Activated naive CD8-positive, alpha-beta T cell treated with anti-CD3 and anti-CD28 coated beads for 36 hours (primary cell): ENCODE data around the gene HEATR3. TPM values are rescaled to one million over a fixed set of nuclear protein-coding genes. Genes with fewer than 3 reads are reported as not detected.

Experiments used
- DNase-seq: peaks from one replicate; pipeline ENCODE4 v3.0.0; 2021
- H3K27ac Mint-ChIP-seq: one replicate; pipeline ENCODE4 v1.8.0; 2022; ENCODE audit warnings: mild to moderate bottlenecking, moderate library complexity, mixed read lengths
- H3K27me3 Mint-ChIP-seq: one replicate; pipeline ENCODE4 v1.8.0; 2022; ENCODE audit warnings: mild to moderate bottlenecking, mixed read lengths
- H3K36me3 Mint-ChIP-seq: one replicate; pipeline ENCODE4 v1.8.0; 2021; ENCODE audit warnings: mild to moderate bottlenecking, mixed read lengths
- H3K4me1 Mint-ChIP-seq: one replicate; pipeline ENCODE4 v1.8.0; 2021; ENCODE audit warnings: mixed read lengths
- H3K4me3 Mint-ChIP-seq: one replicate; pipeline ENCODE4 v1.8.0; 2022; ENCODE audit warnings: mild to moderate bottlenecking, moderate library complexity, mixed read lengths
- H3K9me3 Mint-ChIP-seq: one replicate; pipeline ENCODE4 v1.8.0; 2022; ENCODE audit warnings: mixed read lengths
- total RNA-seq, 2 experiments: library from RNA; stranded (reverse); gene quantifications; one replicate each; pipeline ENCODE4 v1.2.3, GENCODE V29; 2021

The HEATR3 gene, protein sequence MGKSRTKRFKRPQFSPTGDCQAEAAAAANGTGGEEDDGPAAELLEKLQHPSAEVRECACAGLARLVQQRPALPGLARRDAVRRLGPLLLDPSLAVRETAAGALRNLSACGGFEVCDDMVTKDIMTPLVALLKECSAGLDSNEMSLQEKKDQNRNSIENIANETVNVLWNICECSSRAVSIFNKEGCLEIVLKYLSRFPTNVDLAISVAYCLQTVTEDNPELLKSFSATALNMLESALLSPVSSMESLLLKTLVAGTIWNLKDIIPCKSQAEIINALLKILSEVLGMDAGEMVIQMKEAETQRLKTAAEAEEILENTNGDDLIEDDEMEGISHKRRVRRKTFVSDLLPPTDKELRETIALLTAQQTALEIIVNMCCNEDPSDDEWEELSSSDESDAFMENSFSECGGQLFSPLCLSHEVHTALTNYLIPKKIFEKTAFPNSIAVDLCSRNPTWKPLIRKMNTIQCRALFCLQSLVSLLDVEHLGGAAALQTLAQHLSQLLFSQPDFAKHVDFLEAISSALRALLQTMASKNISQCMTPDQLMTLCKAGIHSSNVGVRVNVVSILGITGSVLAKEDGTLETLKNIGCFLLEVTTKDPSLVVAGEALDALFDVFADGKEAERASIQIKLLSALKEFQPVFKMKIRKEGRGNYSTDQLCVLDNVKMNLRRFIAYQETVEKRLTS
- total RNA-seq: 10 to 100 TPM; 26.8 to 27.6 TPM

DNA sequence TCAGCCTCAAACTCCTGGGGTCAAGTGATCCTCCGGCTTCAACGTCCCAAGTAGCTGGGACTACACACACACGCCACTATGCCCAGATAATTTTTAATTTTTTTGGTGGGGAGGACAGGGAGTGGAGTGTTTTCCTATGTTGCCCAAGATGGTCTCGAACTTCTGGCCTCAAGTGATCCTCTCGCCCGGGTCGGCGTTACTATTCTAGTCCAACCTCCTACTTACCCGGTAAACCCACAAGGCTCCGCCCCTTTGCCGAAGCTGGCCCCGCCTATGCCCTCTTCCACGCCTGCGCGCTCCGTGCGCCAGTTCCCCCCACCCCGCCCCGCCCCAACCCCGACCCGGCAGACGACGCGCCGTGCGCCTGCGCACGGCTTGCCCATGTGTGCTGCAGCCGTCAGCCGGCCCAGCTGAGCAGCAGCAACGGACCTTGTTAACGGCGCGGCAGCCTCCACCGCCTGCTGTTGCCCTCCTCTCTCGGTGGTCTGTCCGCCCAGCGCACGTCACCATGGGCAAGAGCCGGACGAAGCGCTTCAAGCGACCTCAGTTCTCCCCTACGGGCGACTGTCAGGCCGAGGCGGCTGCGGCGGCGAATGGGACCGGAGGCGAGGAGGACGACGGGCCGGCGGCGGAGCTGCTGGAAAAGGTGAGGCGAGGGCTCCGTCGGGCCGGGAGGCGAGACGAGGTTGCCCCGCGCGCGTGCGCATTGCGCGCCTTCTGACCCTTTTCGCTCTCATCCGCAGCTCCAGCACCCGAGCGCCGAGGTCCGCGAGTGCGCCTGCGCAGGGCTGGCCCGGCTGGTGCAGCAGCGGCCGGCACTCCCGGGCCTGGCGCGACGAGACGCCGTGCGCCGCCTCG lies at the start of gene HEATR3:
TSS of gene HEATR3 (plus strand) at position 347 of the 858 bp plus-strand sequence. CDS start at position 509, 162 bp downstream.
- Mint-ChIP-seq H3K36me3 (peaks cover 27% of the 10 kb centered on the region), H3K4me3 (peak within 1 kb of the TSS; percentile 84), H3K4me1 (peaks cover 41% of the 10 kb centered on the region), H3K27ac (peak within 1 kb of the TSS; percentile 89), H3K27me3 (no peaks in the 10 kb centered on the region), H3K9me3 (no peaks in the 10 kb centered on the region)
- peak; percentile 93 for DNase-seq

DNA sequence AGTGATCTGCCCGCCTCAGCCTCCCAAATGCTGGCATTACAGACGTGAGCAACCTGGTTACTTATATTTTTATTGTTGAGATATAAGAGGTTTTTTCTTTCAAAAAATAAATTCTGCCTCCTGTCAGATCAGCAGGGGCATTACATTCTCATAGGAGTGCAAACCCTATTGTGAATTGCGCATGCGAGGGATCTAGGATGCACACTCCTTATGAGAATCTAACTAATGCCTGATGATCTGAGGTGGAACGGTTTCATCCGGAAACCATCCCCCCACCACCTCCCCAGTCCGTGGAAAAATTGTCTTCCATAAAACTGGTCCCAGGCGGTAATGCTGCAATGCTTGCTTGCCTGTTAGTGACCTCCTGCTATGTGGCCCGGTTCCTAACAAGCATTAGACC lies 48.2 kb upstream of the HEATR3 start:
- Mint-ChIP-seq H3K9me3 (no peaks in the 10 kb centered on the region), H3K4me3 (no peak overlapping the region), H3K36me3 (no peaks in the 10 kb centered on the region), H3K27ac (no peak overlapping the region), H3K27me3 (no peaks in the 10 kb centered on the region), H3K4me1 (no peaks in the 10 kb centered on the region)
- no peak for DNase-seq

DNA sequence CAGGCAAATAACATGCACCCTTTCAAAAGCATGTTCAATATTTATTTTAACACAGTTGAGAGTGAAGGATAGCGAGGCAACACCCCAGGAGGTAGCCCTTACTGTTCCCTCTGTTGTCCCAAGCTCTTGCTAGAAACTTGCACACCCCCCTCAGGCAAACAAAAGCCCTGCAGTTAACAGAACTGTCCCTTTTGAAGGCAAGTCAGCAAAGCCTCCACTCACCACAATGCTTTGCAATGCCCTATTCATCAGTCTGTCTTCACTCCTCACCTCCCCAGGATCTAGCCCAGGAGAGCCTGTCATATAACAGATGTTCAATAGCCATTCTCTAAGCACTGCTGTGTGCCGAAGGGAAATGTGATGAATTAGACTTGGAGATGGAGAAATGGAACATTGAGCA lies 44.2 kb upstream of the HEATR3 start:
- H3K4me3 Mint-ChIP-seq: no peak overlapping the region
- no peaks in the 10 kb centered on the region for H3K27me3 Mint-ChIP-seq
- H3K36me3 Mint-ChIP-seq: no peaks in the 10 kb centered on the region
- peaks cover 10% of the 10 kb centered on the region for H3K4me1 Mint-ChIP-seq
- H3K9me3 Mint-ChIP-seq: no peaks in the 10 kb centered on the region
- DNase-seq: no peak
- no peak overlapping the region for H3K27ac Mint-ChIP-seq

DNA sequence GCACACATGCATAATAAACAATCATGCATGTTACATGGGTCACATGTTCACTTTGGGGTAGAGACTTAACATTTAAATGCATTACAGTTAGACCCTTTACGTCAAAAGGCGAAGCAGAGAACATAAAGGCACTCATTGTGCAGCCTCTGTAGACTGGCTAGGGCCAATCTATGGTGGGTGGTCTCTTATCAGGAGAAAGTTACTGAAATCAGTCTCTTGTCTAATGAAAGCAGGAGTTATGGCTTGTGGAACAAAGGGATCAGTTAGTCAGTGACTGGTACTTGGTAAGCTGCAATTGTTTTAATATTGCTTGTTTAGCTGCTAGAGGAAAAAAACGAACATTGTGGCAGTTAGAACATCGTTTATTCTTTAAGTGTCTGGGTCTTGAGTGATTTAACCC lies 42.1 kb upstream of the HEATR3 start:
- DNase-seq: no peak
- H3K9me3 Mint-ChIP-seq: no peaks in the 10 kb centered on the region
- no peak overlapping the region for H3K4me3 Mint-ChIP-seq
- peaks cover 14% of the 10 kb centered on the region for H3K4me1 Mint-ChIP-seq
- no peaks in the 10 kb centered on the region for H3K36me3 Mint-ChIP-seq
- H3K27ac Mint-ChIP-seq: no peak overlapping the region
- H3K27me3 Mint-ChIP-seq: no peaks in the 10 kb centered on the region

DNA sequence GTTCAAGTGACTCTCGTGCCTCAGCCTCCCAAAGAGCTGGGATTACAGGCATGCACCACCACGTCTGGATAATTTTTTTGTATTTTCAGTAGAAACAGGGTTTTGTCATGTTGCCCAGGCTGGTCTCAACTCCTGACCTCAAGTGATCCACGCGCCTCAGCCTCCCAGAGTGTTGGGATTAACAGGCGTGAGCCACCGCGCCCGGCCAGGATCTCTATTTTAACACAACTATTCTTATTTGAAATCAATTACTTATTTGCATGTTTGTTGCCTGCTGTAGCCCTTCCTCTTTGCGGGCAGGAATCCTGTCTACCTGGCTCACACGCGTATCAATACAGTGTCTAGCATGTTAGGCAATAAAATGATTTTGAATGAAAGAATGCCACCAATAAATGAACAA lies 41.6 kb upstream of the HEATR3 start:
- H3K4me3 Mint-ChIP-seq: peak overlapping the region; percentile 89
- DNase-seq: no peak
- H3K36me3 Mint-ChIP-seq: no peaks in the 10 kb centered on the region
- H3K9me3 Mint-ChIP-seq: no peaks in the 10 kb centered on the region
- H3K4me1 Mint-ChIP-seq: peaks cover 14% of the 10 kb centered on the region
- H3K27me3 Mint-ChIP-seq: no peaks in the 10 kb centered on the region
- peak overlapping the region; percentile 79 for H3K27ac Mint-ChIP-seq

DNA sequence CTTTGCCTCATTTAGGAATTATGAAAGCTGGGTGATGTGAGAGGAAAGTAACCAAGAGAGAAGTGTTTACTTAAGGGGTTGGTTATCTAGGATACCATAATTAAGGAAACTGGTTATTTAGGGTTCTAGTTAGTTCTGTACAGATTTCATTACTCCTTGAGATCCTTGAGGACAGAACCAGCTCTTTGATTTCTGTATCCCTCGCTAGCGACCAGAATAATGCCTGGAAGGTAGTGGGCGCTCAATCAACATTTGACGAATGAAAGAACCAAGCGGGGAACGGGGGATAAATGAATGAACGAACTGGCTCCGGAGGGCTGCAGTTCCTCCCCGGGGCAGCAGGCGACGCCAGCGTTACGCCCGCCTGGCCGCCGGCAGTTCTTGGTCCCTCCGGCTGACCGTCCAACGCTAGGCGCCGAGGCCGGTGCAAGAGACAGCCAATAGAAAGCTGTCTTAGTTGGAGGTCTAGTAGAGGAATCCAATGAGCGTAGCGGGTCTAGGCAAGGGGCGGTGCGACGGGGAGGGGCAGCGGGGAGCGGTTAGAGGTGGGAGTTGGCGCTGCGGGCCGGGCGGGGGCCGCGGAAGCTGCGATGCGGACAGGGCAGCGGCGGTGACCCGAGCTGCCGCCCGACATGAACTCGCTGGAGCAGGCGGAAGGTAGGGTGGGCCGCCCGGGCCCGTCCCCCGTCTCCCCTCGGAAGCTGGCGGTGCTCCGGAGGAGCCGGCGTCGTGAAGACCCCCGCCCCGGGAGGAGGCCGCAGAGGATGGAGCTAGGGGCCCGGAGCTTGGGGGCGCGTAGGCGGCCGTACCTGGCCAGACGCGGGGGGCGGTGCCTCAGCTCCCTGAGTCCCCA lies 40.9 kb upstream of the HEATR3 start, which contains the start of gene CNEP1R1:
TSS of gene CNEP1R1 (plus strand) at position 542 of the 853 bp plus-strand sequence. CDS start at position 633, 91 bp downstream.
- DNase-seq: peak; percentile 94
- Mint-ChIP-seq H3K36me3 (no peaks in the 10 kb centered on the region), H3K9me3 (no peaks in the 10 kb centered on the region), H3K27me3 (no peaks in the 10 kb centered on the region), H3K27ac (peak within 1 kb of the TSS; percentile 79), H3K4me3 (peak within 1 kb of the TSS; percentile 89), H3K4me1 (peaks cover 14% of the 10 kb centered on the region)

DNA sequence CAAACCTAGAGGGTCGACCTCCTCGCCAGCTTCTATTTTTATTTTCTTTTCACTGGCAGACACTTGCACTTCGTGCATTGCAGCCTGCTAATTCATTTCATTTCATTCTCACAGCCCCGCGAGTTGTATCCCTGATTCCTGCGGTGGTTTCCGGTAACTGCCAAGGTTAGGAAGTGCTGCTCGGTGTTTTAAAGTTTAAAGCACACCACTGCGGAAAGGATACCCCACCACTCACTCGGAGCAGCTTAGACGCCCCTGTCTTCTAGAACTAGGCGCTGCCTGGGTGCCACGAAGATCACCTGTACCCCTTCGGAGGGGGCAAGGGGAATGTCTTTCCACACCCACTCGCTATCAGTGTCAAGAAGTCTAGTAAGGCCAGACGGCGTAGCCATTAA lies 40.2 kb upstream of the HEATR3 start:
- H3K4me3 Mint-ChIP-seq: peak overlapping the region; percentile 89
- peaks cover 3% of the 10 kb centered on the region for H3K36me3 Mint-ChIP-seq
- no peak for DNase-seq
- no peaks in the 10 kb centered on the region for H3K27me3 Mint-ChIP-seq
- H3K27ac Mint-ChIP-seq: peak overlapping the region; percentile 62
- peaks cover 14% of the 10 kb centered on the region for H3K4me1 Mint-ChIP-seq
- H3K9me3 Mint-ChIP-seq: no peaks in the 10 kb centered on the region

DNA sequence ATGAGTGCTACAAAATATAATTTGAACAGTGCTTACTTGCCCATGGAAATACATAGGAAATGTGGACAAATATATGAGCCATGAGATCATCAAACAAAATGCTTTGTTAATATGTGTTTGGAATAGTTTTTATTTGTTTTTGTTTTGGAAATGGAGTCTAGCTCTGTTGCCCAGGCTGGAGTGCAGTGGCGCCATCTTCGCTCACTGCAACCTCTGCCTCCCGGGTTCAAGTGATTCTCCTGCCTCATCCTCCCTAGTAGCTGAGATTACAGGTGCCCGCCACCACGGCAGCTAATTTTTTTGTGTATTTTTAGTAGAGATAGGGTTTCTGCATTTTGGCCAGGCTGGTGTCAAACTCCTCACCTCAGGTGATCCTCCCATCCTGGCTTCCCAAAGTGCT lies 37.9 kb upstream of the HEATR3 start:
- Mint-ChIP-seq H3K36me3 (peaks cover 11% of the 10 kb centered on the region), H3K9me3 (no peaks in the 10 kb centered on the region), H3K4me3 (no peak overlapping the region), H3K27me3 (no peaks in the 10 kb centered on the region), H3K27ac (no peak overlapping the region), H3K4me1 (peaks cover 14% of the 10 kb centered on the region)
- DNase-seq: no peak

DNA sequence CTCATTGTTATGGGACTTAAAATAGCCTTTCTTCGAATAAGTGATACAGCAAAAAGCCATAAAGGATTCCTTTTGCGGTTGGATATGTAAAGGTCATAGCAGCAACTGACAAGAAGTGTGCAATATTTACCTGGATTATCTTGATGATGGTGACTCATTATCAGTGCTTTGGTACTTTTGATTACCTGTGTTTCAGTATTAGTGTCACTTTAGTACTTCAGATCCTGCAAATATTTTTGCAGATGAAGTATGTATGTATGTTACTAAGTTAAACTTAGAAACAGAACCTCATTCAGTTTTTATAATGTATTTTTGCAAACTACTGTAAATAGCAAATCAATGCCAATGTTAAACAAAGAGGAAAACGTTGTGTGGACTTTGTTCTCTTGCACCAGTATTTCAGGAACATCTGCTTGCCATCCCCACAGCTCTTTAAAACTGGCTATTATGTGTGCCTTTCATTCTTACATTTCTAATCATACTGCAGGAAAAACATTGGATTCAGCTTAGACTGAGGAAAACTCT lies 30.2 kb upstream of the HEATR3 start:
- H3K36me3 Mint-ChIP-seq: peaks cover 17% of the 10 kb centered on the region
- no peak overlapping the region for H3K27ac Mint-ChIP-seq
- H3K9me3 Mint-ChIP-seq: no peaks in the 10 kb centered on the region

DNA sequence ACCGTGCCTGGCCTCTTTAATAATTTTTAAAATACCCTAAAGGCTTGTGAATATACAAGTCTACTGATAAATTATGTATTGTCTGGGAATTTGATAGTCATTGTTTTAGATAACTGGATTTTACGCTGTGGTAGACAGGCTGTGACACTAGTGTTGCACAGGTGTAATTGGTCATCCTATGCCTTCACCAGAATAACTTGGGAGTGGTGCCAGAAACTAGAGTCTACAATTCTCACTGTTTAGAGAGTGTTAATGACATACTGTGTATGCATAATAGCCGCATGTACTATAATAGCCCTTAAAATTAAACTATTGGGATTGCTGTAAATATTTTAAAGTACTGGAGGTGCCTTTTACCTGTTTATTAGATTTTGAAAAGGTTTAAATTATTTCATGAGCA lies 29.3 kb upstream of the HEATR3 start:
- Mint-ChIP-seq H3K4me1 (peaks cover 17% of the 10 kb centered on the region), H3K27ac (no peak overlapping the region), H3K4me3 (no peak overlapping the region), H3K36me3 (peaks cover 13% of the 10 kb centered on the region), H3K27me3 (no peaks in the 10 kb centered on the region), H3K9me3 (no peaks in the 10 kb centered on the region)
- DNase-seq: no peak

More for the DNA sequence above, 30.2 kb upstream of the HEATR3 start:
- Mint-ChIP-seq H3K4me1 (peaks cover 17% of the 10 kb centered on the region), H3K4me3 (no peak overlapping the region), H3K27me3 (no peaks in the 10 kb centered on the region)
- DNase-seq: no peak

DNA sequence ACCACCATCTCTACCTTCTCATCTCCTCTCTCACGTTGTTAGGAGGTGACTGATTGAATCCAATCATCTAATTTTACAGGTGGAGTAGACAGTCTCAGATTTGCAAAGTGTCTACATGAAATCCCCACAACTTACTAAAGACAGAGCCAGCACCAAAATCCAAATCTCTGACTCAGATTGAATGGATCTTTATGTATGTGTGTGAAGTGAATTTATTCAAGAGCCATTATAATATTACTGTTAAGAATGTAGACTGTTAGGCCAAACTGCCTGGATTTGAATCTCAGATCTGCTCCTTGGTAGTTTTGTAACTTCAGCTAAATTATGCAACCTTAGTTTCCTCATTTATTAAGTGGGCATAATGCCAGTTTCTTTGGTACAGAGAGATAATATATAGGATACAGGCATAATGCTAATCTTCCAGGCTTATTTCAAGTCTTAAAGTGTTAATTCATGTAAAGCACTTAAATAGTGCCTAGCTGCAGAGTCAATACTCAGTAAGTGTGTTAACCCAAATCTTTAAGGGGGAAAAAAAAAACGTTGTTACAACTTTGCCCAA lies 28.0 kb upstream of the HEATR3 start:
- Mint-ChIP-seq H3K9me3 (no peaks in the 10 kb centered on the region), H3K27ac (no peak overlapping the region), H3K4me3 (no peak overlapping the region), H3K4me1 (peaks cover 17% of the 10 kb centered on the region), H3K36me3 (peaks cover 10% of the 10 kb centered on the region), H3K27me3 (no peaks in the 10 kb centered on the region)
- no peak for DNase-seq

DNA sequence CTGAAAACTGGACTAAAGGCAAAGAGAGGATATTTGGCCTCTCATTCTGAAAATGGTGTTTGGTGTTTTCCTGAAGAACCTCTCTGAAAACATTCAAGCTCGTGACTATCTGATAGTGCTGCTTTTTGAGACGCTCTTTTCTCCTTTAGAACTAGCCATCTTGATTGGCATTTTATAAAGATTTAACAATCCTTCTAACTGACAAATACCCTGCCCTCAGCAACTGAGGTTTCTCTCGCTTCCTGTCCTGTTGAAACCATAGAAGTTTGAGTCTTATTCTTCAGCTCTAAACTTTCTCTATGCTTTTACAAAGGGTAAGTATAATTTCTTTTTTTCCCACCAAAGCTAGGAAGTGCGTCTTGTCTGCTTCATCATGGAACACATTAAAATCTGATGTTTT lies 27.5 kb upstream of the HEATR3 start:
- Mint-ChIP-seq H3K9me3 (no peaks in the 10 kb centered on the region), H3K4me3 (no peak overlapping the region), H3K27ac (peak overlapping the region; percentile 44), H3K36me3 (peaks cover 9% of the 10 kb centered on the region), H3K27me3 (no peaks in the 10 kb centered on the region), H3K4me1 (peaks cover 17% of the 10 kb centered on the region)
- no peak for DNase-seq

DNA sequence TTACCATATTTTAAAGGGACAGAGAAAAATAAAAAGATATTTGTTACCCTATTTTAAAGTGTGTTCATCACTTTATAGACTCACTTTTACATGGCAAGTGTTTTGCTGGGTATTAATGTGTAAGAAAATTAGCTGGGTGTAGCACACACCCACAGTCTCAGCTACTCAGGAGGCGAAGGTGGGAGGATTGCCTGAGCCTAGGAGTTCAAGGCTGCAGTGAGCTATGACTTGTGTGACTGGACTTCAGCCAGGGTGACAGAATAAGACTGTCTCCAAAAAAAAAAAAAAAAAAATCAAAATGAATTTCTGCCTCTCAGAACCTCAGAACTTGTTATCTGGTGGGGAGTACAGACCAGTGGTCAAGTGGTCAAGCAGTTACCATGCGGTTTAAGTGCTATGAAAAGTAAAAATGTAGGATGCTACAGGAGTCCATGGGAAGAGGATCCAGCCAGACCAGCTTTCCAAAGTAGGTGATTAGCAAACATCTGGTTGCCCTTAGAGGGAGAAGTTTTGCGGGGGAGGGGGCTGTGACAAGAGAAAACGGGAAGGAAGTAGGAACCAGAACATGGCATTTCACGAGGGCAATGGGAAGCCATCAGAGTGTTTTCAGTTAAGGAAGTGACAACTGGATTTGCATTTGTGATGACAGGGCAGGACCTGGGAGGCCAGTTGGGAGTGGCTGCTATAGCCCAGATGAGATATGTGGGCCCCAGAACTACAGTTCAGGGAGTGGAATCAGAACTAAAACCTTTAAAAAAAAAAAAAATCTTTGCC lies 26.8 kb upstream of the HEATR3 start:
- peaks cover 17% of the 10 kb centered on the region for H3K4me1 Mint-ChIP-seq
- no peak overlapping the region for H3K4me3 Mint-ChIP-seq
- no peaks in the 10 kb centered on the region for H3K9me3 Mint-ChIP-seq
- no peaks in the 10 kb centered on the region for H3K27me3 Mint-ChIP-seq
- DNase-seq: no peak
- no peak overlapping the region for H3K27ac Mint-ChIP-seq
- H3K36me3 Mint-ChIP-seq: peaks cover 9% of the 10 kb centered on the region
